SK-N-SH (cell line): ENCODE measurements around the gene SMYD3. TPM values are rescaled to one million over a fixed set of nuclear protein-coding genes. Genes with fewer than 3 reads are reported as not detected.

Experiments
- CTCF ChIA-PET: fragments of 300-600, 350-600 bp; formaldehyde crosslinking; extraction: SDS; loops from one replicate; lab custom pipeline; 2021; lab: Yijun Ruan, JAX
- POLR2A ChIA-PET: fragments of 350-600 bp; sonication (Branson Sonifier 250); formaldehyde crosslinking; extraction: SDS; loops from one replicate; lab custom pipeline; 2020; ENCODE audit warnings: antibody characterized with exemption, inconsistent platforms; lab: Yijun Ruan, JAX
- DNase-seq: peaks from one replicate; pipeline ENCODE4 v3.0.0; 2012
- H2AFZ ChIP-seq: fragments of 200-600 bp; sonication (generic); 2 replicates; pipeline ENCODE4 v1.8.1; 2016; ENCODE audit warnings: antibody characterized with exemption, mild to moderate bottlenecking, low read depth
- H3F3A ChIP-seq: fragments of 200-600 bp; sonication (generic); replicated peaks from 2 replicates; pipeline ENCODE3; 2016; ENCODE audit warnings: antibody characterized with exemption, mild to moderate bottlenecking; ENCODE audit not compliant: insufficient read depth
- H3K27ac ChIP-seq, 2 experiments: fragments of 200-500 bp in 1 of 2; fragments of 200-600 bp in 1 of 2; sonication (Bioruptor generic) in 1 of 2; sonication (generic), shearing (Covaris generic) in 1 of 2; 2 replicates each; pipeline versions ENCODE4 v1.5.1 to v1.6.1; 2014 to 2016; ENCODE audit warnings: low read depth in 2 of 2, inconsistent platforms in 1 of 2, low read length in 1 of 2, mild to moderate bottlenecking in 1 of 2, mixed read lengths in 1 of 2
- H3K27me3 ChIP-seq: fragments of 200-600 bp; sonication (generic), shearing (Covaris generic); 2 replicates; pipeline ENCODE4 v1.6.1; 2016; ENCODE audit warnings: mixed run types; ENCODE audit not compliant: insufficient read depth
- H3K36me3 ChIP-seq, 2 experiments: fragments of 200-500 bp in 1 of 2; fragments of 200-600 bp in 1 of 2; sonication (Bioruptor generic) in 1 of 2; sonication (generic) in 1 of 2; replicated peaks in 1 of 2; 2 replicates each; pipeline versions ENCODE3 to v1.5.1; 2014 to 2016; ENCODE audit warnings: low read length in 1 of 2, mild to moderate bottlenecking in 1 of 2; ENCODE audit not compliant: insufficient read depth in 2 of 2, control insufficient read depth in 1 of 2
- H3K4me1 ChIP-seq, 2 experiments: fragments of 200-500 bp in 1 of 2; fragments of 200-600 bp in 1 of 2; sonication (Bioruptor generic) in 1 of 2; sonication (generic), shearing (Covaris generic) in 1 of 2; 2 replicates each; pipeline versions ENCODE4 v1.5.1 to v1.6.1; 2014 to 2016; ENCODE audit warnings: low read depth in 1 of 2, low read length in 1 of 2, mixed run types in 1 of 2; ENCODE audit not compliant: insufficient read depth in 2 of 2, control insufficient read depth in 1 of 2
- H3K4me2 ChIP-seq: fragments of 200-600 bp; sonication (generic), shearing (Covaris generic); 2 replicates; pipeline ENCODE4 v1.6.1; 2017; ENCODE audit warnings: mixed run types
- H3K4me3 ChIP-seq, 2 experiments: fragments of 200-500 bp in 1 of 2; fragments of 200-600 bp in 1 of 2; sonication (Bioruptor generic) in 1 of 2; sonication (generic), shearing (Covaris generic) in 1 of 2; 2 replicates each; pipeline versions ENCODE4 v1.5.1 to v1.8.1; 2014 to 2016; ENCODE audit warnings: low read depth in 2 of 2, inconsistent platforms in 1 of 2, low read length in 1 of 2, mild to moderate bottlenecking in 1 of 2, mixed read lengths in 1 of 2, moderate library complexity in 1 of 2
- H3K79me2 ChIP-seq: fragments of 200-600 bp; sonication (generic); 2 replicates; pipeline ENCODE4 v1.8.1; 2017; ENCODE audit warnings: mild to moderate bottlenecking; ENCODE audit not compliant: insufficient read depth
- H3K9ac ChIP-seq: fragments of 200-600 bp; sonication (generic); 2 replicates; pipeline ENCODE4 v1.6.1; 2017; ENCODE audit warnings: mixed run types
- H3K9me2 ChIP-seq: fragments of 200-600 bp; sonication (generic); 2 replicates; pipeline ENCODE4 v1.6.1; 2017; ENCODE audit warnings: mixed run types
- H3K9me3 ChIP-seq: fragments of 200-600 bp; sonication (generic); 2 replicates; pipeline ENCODE4 v1.6.1; 2017; ENCODE audit warnings: mixed run types, mild to moderate bottlenecking, moderate library complexity
- H4K20me1 ChIP-seq: fragments of 200-600 bp; sonication (generic); 2 replicates; pipeline ENCODE4 v1.6.1; 2017; ENCODE audit warnings: mild to moderate bottlenecking, mixed run types; ENCODE audit not compliant: insufficient read depth
- CHD2 ChIP-seq: fragments of 150-350 bp; IDR thresholded peaks from 2 replicates; pipeline ENCODE4 v1.6.1; 2018; ENCODE audit warnings: low read length; ENCODE audit not compliant: partially characterized antibody
- ELF1 ChIP-seq: IDR thresholded peaks from 2 replicates; pipeline ENCODE4 v1.4.0; 2012
- EP300 ChIP-seq, 2 experiments: IDR thresholded peaks; 2 replicates each; pipeline versions ENCODE4 v1.4.0 to v1.6.1; 2012; ENCODE audit warnings: borderline replicate concordance in 1 of 2, low read depth in 1 of 2, low read length in 1 of 2
- FOXJ3 ChIP-seq: sonication (generic); formaldehyde crosslinking; IDR thresholded peaks from 2 replicates; pipeline ENCODE4 v1.5.1; 2020; ENCODE audit warnings: mild to moderate bottlenecking, missing genetic modification reagents
- GABPA ChIP-seq: IDR thresholded peaks from 2 replicates; pipeline ENCODE4 v1.4.0; 2012; ENCODE audit warnings: low read depth, mild to moderate bottlenecking
- GATA2 ChIP-seq: sonication (generic); formaldehyde crosslinking; IDR thresholded peaks from 2 replicates; pipeline ENCODE4 v1.5.0; 2020; ENCODE audit warnings: mild to moderate bottlenecking, missing genetic modification reagents
- MXI1 ChIP-seq: IDR thresholded peaks from 2 replicates; pipeline ENCODE4 v1.6.1; 2012; ENCODE audit warnings: mild to moderate bottlenecking, low read depth, low read length, improper control_type of control experiment
- NFIC ChIP-seq: IDR thresholded peaks from 2 replicates; pipeline ENCODE4 v1.4.0; 2012; ENCODE audit warnings: borderline replicate concordance
- NRF1 ChIP-seq: IDR thresholded peaks from 2 replicates; pipeline ENCODE4 v1.6.1; 2012; ENCODE audit warnings: low read depth, mild to moderate bottlenecking, low read length
- POLR2AphosphoS5 ChIP-seq: IDR thresholded peaks from 2 replicates; pipeline ENCODE4 v1.6.1; 2012; ENCODE audit warnings: low read depth, low read length
- RAD21 ChIP-seq: IDR thresholded peaks from 2 replicates; pipeline ENCODE4 v1.6.1; 2012; ENCODE audit warnings: mild to moderate bottlenecking, low read length
- RCOR1 ChIP-seq: fragments of 150-350 bp; IDR thresholded peaks from 2 replicates; pipeline ENCODE4 v1.6.1; 2017; ENCODE audit warnings: antibody characterized with exemption, low read length
- REST ChIP-seq: IDR thresholded peaks from 2 replicates; pipeline ENCODE4 v1.6.1; 2012; ENCODE audit warnings: mild to moderate bottlenecking, low read depth, low read length, moderate library complexity
- RFX5 ChIP-seq: IDR thresholded peaks from 2 replicates; pipeline ENCODE4 v1.6.1; 2012; ENCODE audit warnings: mild to moderate bottlenecking, improper control_type of control experiment, low read length
- RXRA ChIP-seq: IDR thresholded peaks from 2 replicates; pipeline ENCODE4 v1.4.0; 2012; ENCODE audit warnings: low read depth, mild to moderate bottlenecking, borderline replicate concordance
- SMC3 ChIP-seq: IDR thresholded peaks from 2 replicates; pipeline ENCODE4 v1.6.1; 2012; ENCODE audit warnings: low read depth, low read length, improper control_type of control experiment
- TEAD4 ChIP-seq: IDR thresholded peaks from 2 replicates; pipeline ENCODE4 v1.4.0; 2012; ENCODE audit warnings: mild to moderate bottlenecking, borderline replicate concordance; ENCODE audit not compliant: insufficient read depth
- USF1 ChIP-seq: IDR thresholded peaks from 2 replicates; pipeline ENCODE4 v1.4.0; 2012; ENCODE audit warnings: low read depth, borderline replicate concordance
- YY1 ChIP-seq: IDR thresholded peaks from 2 replicates; pipeline ENCODE4 v1.4.0; 2012; ENCODE audit warnings: low read depth, mild to moderate bottlenecking
- ZBTB33 ChIP-seq: IDR thresholded peaks from 2 replicates; pipeline ENCODE4 v1.4.0; 2012; ENCODE audit warnings: low read depth, borderline replicate concordance
- WGBS: methylation state at CpG from one replicate; pipeline ENCODE4 v1.1.6; 2017; ENCODE audit warnings: low lambda C conversion rate; 5-methylcytosine and 5-hydroxymethylcytosine counted together
- polyA plus RNA-seq, 3 experiments: library from polyadenylated mRNA; depleted of rRNA; stranded (reverse); fragments of >200 nt; gene quantifications; 2 replicates each; pipeline ENCODE4 v1.2.3, GENCODE V29; 2012

The SMYD3 gene
- polyA plus RNA-seq, 1 of the 3 experiments (the other 2 are of a cell fraction), result 31.4 TPM

- TF ChIP-seq REST (no peak), CHD2 (no peak), YY1 (no peak), GABPA (no peak), SMC3 (no peak), ELF1 (no peak), POLR2AphosphoS5 (no peak)
These were observed 465.7 kb downstream of the SMYD3 start (continued) for GRCh38 chr1:246041360-246041759.

GRCh38 chr1:246040200-246040890, 466.7 kb downstream of the SMYD3 start:
- no peaks in the 10 kb centered on the region for H3K9me3 ChIP-seq
- ChIA-PET CTCF (interaction anchor here (0.7 kb wide), 1 partner anchor 241 kb away, joined by 3 read pairs; no protein-coding TSS in a partner anchor), POLR2A (no interaction called here)
- WGBS, result 90% methylated on average over 15 of the region's 15 CpGs
- H4K20me1 ChIP-seq, result no peaks in the 10 kb centered on the region
- no peak overlapping the region for H3K9ac ChIP-seq
- no peak overlapping the region for H3K27ac ChIP-seq
- no peak for DNase-seq
- H3K4me3 ChIP-seq, result no peak overlapping the region
- H3K4me1 ChIP-seq, result peaks cover 0 to 11% of the 10 kb centered on the region in 2 experiments; a peak in 2 of 4 replicates
- no peaks in the 10 kb centered on the region for H3K9me2 ChIP-seq
- no peaks in the 10 kb centered on the region for H3K79me2 ChIP-seq
- no peak overlapping the region for H3K4me2 ChIP-seq
- TF ChIP-seq RAD21 (no peak), ELF1 (no peak), ZBTB33 (no peak), GATA2 (CRISPR knock-in tag) (no peak), SMC3 (no peak), EP300 (IDR thresholded peaks at IDR 0.05; ENCODE audit: borderline replicate concordance in 1 of 2, low read depth in 1 of 2, low read length in 1 of 2) (no peak), GABPA (no peak), NRF1 (no peak), NFIC (no peak), RXRA (no peak), TEAD4 (no peak), MXI1 (no peak), RCOR1 (no peak), POLR2AphosphoS5 (no peak), REST (no peak), FOXJ3 (CRISPR knock-in tag) (no peak), YY1 (no peak), USF1 (no peak), RFX5 (no peak)
- H3K36me3 ChIP-seq, result no peaks in the 10 kb centered on the region
- H3F3A ChIP-seq, result no peaks in the 10 kb centered on the region
- H3K27me3 ChIP-seq, result no peaks in the 10 kb centered on the region
- H2AFZ ChIP-seq, result no peak overlapping the region
